HepG2 (cell line): ENCODE measurements around the gene IL22RA1. TPM values are rescaled to one million over a fixed set of nuclear protein-coding genes. Genes with fewer than 3 reads are reported as not detected.

Source experiments
- ATF2 ChIP-seq: sonication (generic); formaldehyde crosslinking; IDR thresholded peaks from 2 replicates; pipeline ENCODE4 v1.4.0; 2020; ENCODE audit warnings: missing genetic modification reagents
- BRD4 ChIP-seq: sonication (generic); formaldehyde crosslinking; IDR thresholded peaks from 2 replicates; pipeline ENCODE4 v1.4.0; 2020; ENCODE audit warnings: missing genetic modification reagents
- HCFC1 ChIP-seq: fragments of 150-350 bp; IDR thresholded peaks from 2 replicates; pipeline ENCODE4 v1.6.1; 2014; ENCODE audit warnings: low read depth, low read length
- KAT8 ChIP-seq: IDR thresholded peaks from 2 replicates; pipeline ENCODE4 v1.6.1; 2016; ENCODE audit warnings: missing genetic modification reagents, missing compliant biosample characterization
- MIXL1 ChIP-seq: IDR thresholded peaks from 2 replicates; pipeline ENCODE4 v1.6.1; 2016
- NFIC ChIP-seq: IDR thresholded peaks from 2 replicates; pipeline ENCODE4 v1.6.1; 2012; ENCODE audit warnings: mild to moderate bottlenecking, low read length, inconsistent platforms
- NR1H2 ChIP-seq: sonication (generic); formaldehyde crosslinking; IDR thresholded peaks from 2 replicates; pipeline ENCODE4 v1.8.1; 2022; ENCODE audit warnings: low read depth, missing genetic modification reagents, borderline replicate concordance
- RFXAP ChIP-seq: sonication (generic); formaldehyde crosslinking; IDR thresholded peaks from 2 replicates; pipeline ENCODE4 v1.4.0; 2020; ENCODE audit warnings: missing genetic modification reagents, borderline replicate concordance
- RXRA ChIP-seq: sonication (generic); formaldehyde crosslinking; IDR thresholded peaks from 2 replicates; pipeline ENCODE4 v1.5.1; 2020; ENCODE audit warnings: missing genetic modification reagents
- SIX1 ChIP-seq: sonication (generic); formaldehyde crosslinking; IDR thresholded peaks from 2 replicates; pipeline ENCODE4 v1.4.0; 2020; ENCODE audit warnings: missing genetic modification reagents, borderline replicate concordance
- SMAD1 ChIP-seq: sonication (generic); formaldehyde crosslinking; IDR thresholded peaks from 2 replicates; pipeline ENCODE4 v1.4.0; 2020; ENCODE audit warnings: missing genetic modification reagents, low read depth, mild to moderate bottlenecking, borderline replicate concordance
- TAF1 ChIP-seq: sonication (generic); formaldehyde crosslinking; IDR thresholded peaks from 2 replicates; pipeline ENCODE4 v1.4.0; 2020; ENCODE audit warnings: missing genetic modification reagents
- ZFP91 ChIP-seq: sonication (generic); formaldehyde crosslinking; IDR thresholded peaks from 2 replicates; pipeline ENCODE4 v1.9.0; 2022; ENCODE audit warnings: missing genetic modification reagents, mild to moderate bottlenecking, borderline replicate concordance
- ZHX2 ChIP-seq, 2 experiments: sonication (generic) in 1 of 2; formaldehyde crosslinking in 1 of 2; IDR thresholded peaks; 2 replicates each; pipeline versions ENCODE4 v1.6.1 to v1.9.0; 2014 to 2022; ENCODE audit warnings: antibody characterized with exemption in 1 of 2, borderline replicate concordance in 1 of 2, inconsistent platforms in 1 of 2, low read depth in 1 of 2, missing genetic modification reagents in 1 of 2
- ZNF501 ChIP-seq: sonication (generic); formaldehyde crosslinking; IDR thresholded peaks from 2 replicates; pipeline ENCODE4 v1.5.1; 2020; ENCODE audit warnings: mild to moderate bottlenecking, moderate library complexity, missing genetic modification reagents
- ZNF615 ChIP-seq: sonication (generic); formaldehyde crosslinking; IDR thresholded peaks from 2 replicates; pipeline ENCODE4 v1.5.0; 2020; ENCODE audit warnings: mild to moderate bottlenecking, missing genetic modification reagents, borderline replicate concordance
- ZNF674 ChIP-seq: sonication (generic); formaldehyde crosslinking; IDR thresholded peaks from 2 replicates; pipeline ENCODE4 v1.5.0; 2020; ENCODE audit warnings: low read depth, mild to moderate bottlenecking, missing genetic modification reagents
- ZNF704 ChIP-seq: sonication (generic); formaldehyde crosslinking; IDR thresholded peaks from 2 replicates; pipeline ENCODE4 v1.8.1; 2023; ENCODE audit warnings: mild to moderate bottlenecking, inconsistent platforms, moderate library complexity, missing genetic modification reagents, borderline replicate concordance
- polyA plus RNA-seq, 8 experiments: library from polyadenylated mRNA; depleted of rRNA in 3 of 8; stranded (reverse) in 7 of 8; unstranded in 1 of 8; fragments of >200 nt; fragmentation: Illumina TruSeq in 4 of 8; extraction: Trizol in 4 of 8; gene quantifications; 2 replicates each; pipeline versions ENCODE4 v1.2.1 to v1.2.3, GENCODE V29; 2011 to 2016; ENCODE audit warnings: low read depth in 4 of 8, missing spikeins in 1 of 8, mixed read lengths in 1 of 8; ENCODE audit not compliant: insufficient read depth in 1 of 8
- total RNA-seq, 5 experiments: library from RNA; depleted of rRNA; stranded (reverse); fragments of >200 nt; fragmentation: Illumina TruSeq; extraction: Trizol; gene quantifications; 2 replicates each; pipeline ENCODE4 v1.2.3, GENCODE V29; 2016; ENCODE audit warnings: low read depth in 1 of 5

IL22RA1 gene
- total and polyA plus RNA-seq, 2 of the 13 experiments (the other 11 are each of a cell fraction or from before 2014, with no cell fraction given), result 4.4 to 10.2 TPM

GRCh38 chr1:24119859-24120756, 22.8 kb downstream of the IL22RA1 start (continued):
- TF ChIP-seq ATF2 (CRISPR knock-in tag) (peak; percentile 27; the same call in 1 of the 2 replicates), BRD4 (CRISPR knock-in tag) (peak; percentile 5; the same call in 1 of the 2 replicates), ZNF501 (CRISPR knock-in tag) (peak; percentile 32; the same call in 1 of the 2 replicates), ZNF674 (CRISPR knock-in tag) (no peak), NFIC (0 out of 2 replicates have a peak, but pooled peaks have one; percentile 43), SIX1 (peak; percentile 58), HCFC1 (no peak), NR1H2 (CRISPR knock-in tag) (no peak), TAF1 (CRISPR knock-in tag) (peak; percentile 34; the same call in 1 of the 2 replicates), ZNF615 (CRISPR knock-in tag) (no peak), ZNF704 (CRISPR knock-in tag) (0 out of 2 replicates have a peak, but pooled peaks have one; percentile 38), SMAD1 (CRISPR knock-in tag) (no peak), ZHX2 (IDR thresholded peaks at IDR 0.05; ENCODE audit: low read depth) (no peak), ZHX2 (CRISPR knock-in tag; IDR thresholded peaks at IDR 0.05; ENCODE audit: borderline replicate concordance) (no peak), KAT8 (CRISPR knock-in tag) (peak; percentile 49), MIXL1 (CRISPR knock-in tag) (no peak), ZFP91 (CRISPR knock-in tag) (peak; percentile 79; the same call in 1 of the 2 replicates), RFXAP (CRISPR knock-in tag) (no peak), RXRA (CRISPR knock-in tag) (peak; percentile 42; the same call in 1 of the 2 replicates)
